Thymus (tissue), 11 donors: ENCODE results near the gene PRKACA. TPM values are rescaled to one million over a fixed set of nuclear protein-coding genes. Genes with fewer than 3 reads are reported as not detected.
A peak's percentile ranks its signal among the peaks of the same experiment; 100 is the strongest.

Source experiments
- DNase-seq, 9 donors: peaks; one replicate each; pipeline ENCODE4 v3.0.0-alpha.2; 2013; ENCODE audit warnings: low spot score in 9 of 9, low read depth in 6 of 9, missing footprints in 1 of 9
- H3K27ac ChIP-seq, 2 donors: one replicate each; pipeline ENCODE4 v1.5.1; 2013; ENCODE audit warnings: control low read depth in 1 of 2, low read depth in 1 of 2, low read length in 1 of 2, mild to moderate bottlenecking in 1 of 2, moderate library complexity in 1 of 2
- H3K27me3 ChIP-seq, 2 donors: one replicate each; pipeline ENCODE4 v1.5.1; 2013; ENCODE audit warnings: low read length in 1 of 2; ENCODE audit not compliant: control insufficient read depth in 2 of 2, insufficient read depth in 1 of 2
- H3K36me3 ChIP-seq, 2 donors: one replicate each; pipeline ENCODE4 v1.5.1; 2013; ENCODE audit warnings: low read length in 1 of 2, mild to moderate bottlenecking in 1 of 2, moderate library complexity in 1 of 2; ENCODE audit not compliant: control insufficient read depth in 2 of 2, insufficient read depth in 2 of 2
- H3K4me1 ChIP-seq, 2 donors: one replicate each; pipeline ENCODE4 v1.5.1; 2013; ENCODE audit warnings: low read length in 2 of 2; ENCODE audit not compliant: control insufficient read depth in 2 of 2, insufficient read depth in 2 of 2
- H3K4me3 ChIP-seq, 2 donors: one replicate each; pipeline ENCODE4 v1.5.1; 2013; ENCODE audit warnings: low read length in 2 of 2, control low read depth in 1 of 2, mild to moderate bottlenecking in 1 of 2
- H3K9me3 ChIP-seq, 2 donors: one replicate each; pipeline ENCODE4 v1.5.1; 2013; ENCODE audit warnings: low read length in 1 of 2, mild to moderate bottlenecking in 1 of 2; ENCODE audit not compliant: control insufficient read depth in 2 of 2, insufficient read depth in 1 of 2
- WGBS: extraction: QIAGEN DNeasy Blood & Tissue Kit; methylation state at CpG from one replicate; pipeline ENCODE4 v1.1.7; 2013; 5-methylcytosine and 5-hydroxymethylcytosine counted together
- polyA plus RNA-seq: library from polyadenylated mRNA; stranded (reverse); fragments of 200-250 nt; gene quantifications from one replicate; pipeline ENCODE4 v1.2.3, GENCODE V29; 2013
- total RNA-seq: library from RNA; stranded (reverse); fragments of 120-200 nt; gene quantifications from one replicate; pipeline ENCODE4 v1.2.4, GENCODE V29; 2013
- donor health status: healthy.

PRKACA gene
- total and polyA plus RNA-seq, 2 donors = 10.2 to 36.8 TPM

- Histone ChIP-seq H3K27me3 (peaks cover 22 to 71% of the 10 kb centered on the region in 2 donors), H3K4me1 (peaks cover 0 to 10% of the 10 kb centered on the region in 2 donors), H3K36me3 (no peaks in the 10 kb centered on the region), H3K9me3 (no peaks in the 10 kb centered on the region), H3K4me3 (no peak overlapping the region), H3K27ac (no peak overlapping the region)
- no peak for DNase-seq
- 68% methylated on average over 8 of the region's 8 CpGs for WGBS
Measured at GRCh38 chr19:14059652-14060155, 57.9 kb downstream of the PRKACA start.

- WGBS = 22% methylated on average over 15 of the region's 15 CpGs
- no peak overlapping the region for H3K27ac ChIP-seq
- DNase-seq = peak in 2 of 9 donors; percentile 36 to 42
- H3K4me1 ChIP-seq = peaks cover 0 to 10% of the 10 kb centered on the region in 2 donors
- H3K9me3 ChIP-seq = no peaks in the 10 kb centered on the region
- H3K4me3 ChIP-seq = no peak overlapping the region
- no peaks in the 10 kb centered on the region for H3K36me3 ChIP-seq
- peaks cover 22 to 77% of the 10 kb centered on the region in 2 donors for H3K27me3 ChIP-seq
Measured at GRCh38 chr19:14059093-14059480, 58.5 kb downstream of the PRKACA start.

GRCh38 chr19:14058182-14059092 lies 59.1 kb downstream of the PRKACA start:
- Histone ChIP-seq H3K4me1 (peaks cover 0 to 10% of the 10 kb centered on the region in 2 donors), H3K36me3 (no peaks in the 10 kb centered on the region), H3K4me3 (no peak overlapping the region), H3K27ac (no peak overlapping the region), H3K9me3 (no peaks in the 10 kb centered on the region), H3K27me3 (peaks cover 22 to 79% of the 10 kb centered on the region in 2 donors)
- 26% methylated on average over 17 of the region's 17 CpGs for WGBS
- no peak for DNase-seq

GRCh38 chr19:14056741-14057356 lies 60.7 kb downstream of the PRKACA start:
- Histone ChIP-seq H3K9me3 (no peaks in the 10 kb centered on the region), H3K4me1 (peaks cover 0 to 10% of the 10 kb centered on the region in 2 donors), H3K27me3 (peaks cover 22 to 76% of the 10 kb centered on the region in 2 donors), H3K27ac (no peak overlapping the region), H3K4me3 (peak overlapping the region in 1 of 2 donors; percentile 47), H3K36me3 (peaks cover 7 to 8% of the 10 kb centered on the region in 2 donors)
- DNase-seq = no peak
- 50% methylated on average over 19 of the region's 19 CpGs for WGBS

- WGBS = 95% methylated on average over 10 of the region's 10 CpGs
- peaks cover 12 to 13% of the 10 kb centered on the region in 2 donors for H3K36me3 ChIP-seq
- DNase-seq = no peak
- H3K9me3 ChIP-seq = no peaks in the 10 kb centered on the region
- peaks cover 22 to 69% of the 10 kb centered on the region in 2 donors for H3K27me3 ChIP-seq
- no peak overlapping the region for H3K27ac ChIP-seq
- peaks cover 0 to 10% of the 10 kb centered on the region in 2 donors for H3K4me1 ChIP-seq
- no peak overlapping the region for H3K4me3 ChIP-seq
Measured at GRCh38 chr19:14056069-14056666, 61.4 kb downstream of the PRKACA start.

- Histone ChIP-seq H3K4me3 (no peak overlapping the region), H3K36me3 (peaks cover 20% of the 10 kb centered on the region in 2 donors), H3K9me3 (no peaks in the 10 kb centered on the region), H3K4me1 (peaks cover 0 to 10% of the 10 kb centered on the region in 2 donors), H3K27ac (no peak overlapping the region), H3K27me3 (peaks cover 22 to 62% of the 10 kb centered on the region in 2 donors)
- no peak for DNase-seq
- 96% methylated on average over 3 of the region's 3 CpGs for WGBS
Measured at GRCh38 chr19:14055396-14055795, 62.2 kb downstream of the PRKACA start.

GRCh38 chr19:14054721-14055120 lies 62.8 kb downstream of the PRKACA start:
- Histone ChIP-seq H3K4me1 (peaks cover 0 to 10% of the 10 kb centered on the region in 2 donors), H3K36me3 (peaks cover 24% of the 10 kb centered on the region in 2 donors), H3K27me3 (peaks cover 22 to 56% of the 10 kb centered on the region in 2 donors), H3K9me3 (no peaks in the 10 kb centered on the region), H3K4me3 (no peak overlapping the region), H3K27ac (no peak overlapping the region)
- DNase-seq = no peak
- 46% methylated on average over 11 of the region's 11 CpGs for WGBS

- H3K4me3 ChIP-seq = no peak overlapping the region
- 82% methylated on average over 6 of the region's 6 CpGs for WGBS
Measured at GRCh38 chr19:14054099-14054498, 63.5 kb downstream of the PRKACA start.

More at GRCh38 chr19:14054099-14054498, 63.5 kb downstream of the PRKACA start:
- Histone ChIP-seq H3K9me3 (no peaks in the 10 kb centered on the region), H3K27me3 (peaks cover 20 to 50% of the 10 kb centered on the region in 2 donors), H3K4me1 (peaks cover 0 to 10% of the 10 kb centered on the region in 2 donors), H3K27ac (no peak overlapping the region), H3K36me3 (peaks cover 27 to 28% of the 10 kb centered on the region in 2 donors)
- no peak for DNase-seq
